NK-92 (cell line): ENCODE measurements around the gene TPD52L1.

Source experiments
- DNase-seq: peaks from one replicate; lab custom pipeline; 2025; ENCODE audit not compliant: unreplicated experiment; lab: John Stamatoyannopoulos, UW

TPD52L1 gene

DNA sequence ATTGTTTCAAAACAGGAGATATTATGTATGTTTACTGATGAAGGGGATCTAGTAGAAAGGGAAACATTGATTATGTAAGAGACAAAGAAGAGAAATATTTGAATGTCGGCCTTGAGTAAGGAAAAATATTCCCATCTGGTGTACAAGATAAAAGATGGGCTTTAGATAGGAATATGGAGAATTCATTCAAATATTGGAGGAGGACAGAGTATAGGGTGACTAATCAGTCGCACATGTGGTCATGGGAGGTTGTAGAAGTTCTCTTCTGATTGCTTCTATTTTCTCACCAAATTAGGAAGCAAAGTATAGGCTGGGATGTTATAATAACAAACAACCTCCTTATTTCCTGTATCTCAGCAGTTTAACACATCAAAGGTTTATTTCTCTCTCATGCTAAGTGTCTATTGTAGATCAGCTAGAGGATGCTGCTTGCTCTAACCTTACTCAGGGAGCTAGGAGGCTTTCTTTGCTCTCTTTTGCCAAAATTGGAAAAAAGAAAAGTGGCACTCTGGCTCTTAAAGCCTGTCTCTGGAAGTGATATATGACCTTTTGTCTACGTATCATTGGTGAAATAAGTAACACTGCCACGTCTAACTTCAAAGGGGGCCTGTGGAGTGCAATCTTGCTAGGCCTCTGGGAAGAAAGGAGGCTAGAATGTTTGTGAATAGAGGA, 149.4 kb downstream of the TPD52L1 start:
- no peak for DNase-seq

DNA sequence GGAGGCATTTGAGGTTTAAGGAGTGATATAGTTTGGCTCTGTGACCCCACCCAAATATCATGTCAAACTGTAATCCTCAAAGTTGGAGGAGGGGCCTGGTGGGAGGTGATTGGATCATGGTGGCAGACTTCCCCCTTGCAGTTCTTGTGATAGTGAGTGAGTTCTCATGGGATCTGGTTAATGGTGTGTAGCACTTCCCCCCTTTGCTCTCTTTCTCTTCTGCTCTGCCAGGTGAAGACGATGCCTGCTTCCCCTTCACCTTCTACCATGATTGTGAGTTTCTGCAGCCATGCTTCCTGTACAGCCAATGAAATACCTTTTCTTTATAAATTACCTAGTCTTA, 149.9 kb downstream of the TPD52L1 start:
- no peak for DNase-seq

DNA sequence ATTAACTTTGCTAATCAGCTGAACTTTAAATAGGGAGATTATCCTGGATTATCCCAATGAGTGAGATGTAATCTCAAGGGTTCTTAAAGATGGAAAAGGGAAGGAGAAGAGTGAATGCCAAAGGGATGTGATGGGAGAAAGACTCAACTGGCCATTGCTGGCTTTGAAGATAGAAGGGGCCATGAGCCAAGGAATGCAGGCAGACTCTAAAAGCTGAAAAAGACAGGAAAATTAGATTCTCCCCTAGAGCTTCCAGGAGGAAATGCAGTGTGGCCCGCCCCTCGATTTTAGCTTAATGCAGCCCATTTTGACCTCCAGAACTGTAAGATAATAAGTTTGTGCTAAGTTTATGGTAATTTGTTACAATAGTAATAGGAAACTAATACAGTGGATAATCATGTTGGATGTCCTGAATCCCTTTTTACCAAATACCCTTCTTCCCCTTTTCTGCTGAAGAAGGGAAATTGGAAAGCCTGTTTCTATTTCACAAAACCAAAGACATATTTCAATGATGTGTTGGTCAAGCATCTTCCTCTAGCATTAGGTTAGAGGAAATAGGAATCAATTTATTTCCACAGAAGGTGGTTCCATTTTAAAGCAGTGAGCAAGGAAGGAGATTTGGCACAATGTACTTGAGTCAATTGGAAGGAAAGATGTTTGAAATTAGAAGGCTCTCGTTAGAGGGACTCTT, 151.5 kb downstream of the TPD52L1 start:
- no peak for DNase-seq

DNA sequence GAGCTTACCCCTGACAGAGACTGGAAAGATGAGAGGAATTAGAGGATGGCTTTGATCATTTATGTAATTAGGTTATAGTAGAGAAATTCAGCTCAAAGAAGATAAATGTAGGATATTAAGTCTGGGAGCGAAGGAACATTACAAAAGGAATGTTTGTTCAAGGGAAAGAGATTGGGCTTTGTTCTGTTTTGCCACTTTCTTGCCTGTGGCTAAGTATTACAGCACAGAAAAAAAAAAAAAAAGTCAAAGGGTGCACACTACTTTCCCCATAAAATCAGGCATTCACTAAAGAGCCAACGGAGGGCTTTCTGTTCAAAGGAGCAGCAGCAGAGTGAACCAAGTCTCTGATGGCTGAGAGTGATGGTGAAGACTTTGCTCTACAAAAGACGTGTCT, 153.2 kb downstream of the TPD52L1 start:
- no peak for DNase-seq

DNA sequence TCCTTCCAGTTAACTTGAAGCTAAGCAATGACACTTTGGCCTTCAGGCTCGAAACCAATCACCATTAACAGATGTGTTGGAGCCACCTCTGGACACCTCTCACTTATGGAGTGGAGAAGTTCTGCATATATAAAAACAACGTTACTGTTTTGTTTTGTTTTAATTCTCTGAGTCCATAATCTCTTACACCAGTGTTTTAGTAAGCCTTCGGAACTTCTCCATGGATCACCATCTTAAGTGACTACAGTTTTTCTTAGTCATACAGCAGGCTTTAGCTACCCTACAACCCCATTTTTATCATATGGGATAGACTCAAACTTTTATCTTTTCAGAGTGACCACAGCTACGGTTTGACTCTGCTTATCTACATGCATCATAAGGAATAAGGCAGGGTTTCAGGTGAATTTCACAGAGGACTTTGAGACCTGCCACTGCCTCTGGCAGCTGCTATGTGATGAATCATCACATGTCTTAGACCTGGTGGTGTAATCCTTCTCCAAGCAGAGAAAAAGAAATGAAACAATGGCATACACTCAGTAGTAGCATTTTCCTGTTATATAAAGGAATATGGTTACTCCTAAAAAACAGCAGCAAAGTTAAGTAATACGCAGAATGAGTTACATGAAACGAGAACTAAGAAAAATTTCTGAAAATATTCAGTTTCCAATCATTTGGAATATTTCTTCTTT, 153.7 kb downstream of the TPD52L1 start:
- DNase-seq: no peak

DNA sequence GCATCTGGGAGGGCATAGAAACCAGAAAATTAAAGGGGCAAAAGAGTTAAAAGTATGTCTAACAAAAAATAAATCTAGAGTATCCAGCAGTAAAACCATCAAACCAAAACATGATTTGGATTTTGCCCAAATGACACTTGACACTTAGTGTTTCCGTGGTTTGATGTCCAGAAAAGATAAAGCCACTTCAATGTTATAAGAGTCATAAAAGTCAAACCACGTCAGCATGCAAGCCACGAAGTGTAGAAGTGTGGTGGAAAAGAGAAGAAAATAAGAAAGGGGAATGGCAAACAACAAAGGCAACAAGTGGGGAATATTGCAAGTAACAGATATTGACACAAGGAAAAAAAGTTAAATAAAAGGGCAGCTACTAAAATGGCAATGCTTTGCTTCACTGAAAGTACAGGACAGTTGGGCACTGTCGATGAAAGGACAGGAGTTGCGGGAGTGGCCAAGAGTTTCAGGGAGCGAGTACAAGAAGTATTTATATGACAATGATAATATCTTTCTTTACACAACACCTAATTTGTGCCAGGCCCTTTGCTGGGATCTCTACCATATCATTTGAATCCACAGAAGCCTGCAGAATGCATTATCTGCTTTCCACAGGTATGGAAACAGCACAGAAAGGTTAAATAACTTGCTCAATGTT, 154.5 kb downstream of the TPD52L1 start:
- no peak for DNase-seq

DNA sequence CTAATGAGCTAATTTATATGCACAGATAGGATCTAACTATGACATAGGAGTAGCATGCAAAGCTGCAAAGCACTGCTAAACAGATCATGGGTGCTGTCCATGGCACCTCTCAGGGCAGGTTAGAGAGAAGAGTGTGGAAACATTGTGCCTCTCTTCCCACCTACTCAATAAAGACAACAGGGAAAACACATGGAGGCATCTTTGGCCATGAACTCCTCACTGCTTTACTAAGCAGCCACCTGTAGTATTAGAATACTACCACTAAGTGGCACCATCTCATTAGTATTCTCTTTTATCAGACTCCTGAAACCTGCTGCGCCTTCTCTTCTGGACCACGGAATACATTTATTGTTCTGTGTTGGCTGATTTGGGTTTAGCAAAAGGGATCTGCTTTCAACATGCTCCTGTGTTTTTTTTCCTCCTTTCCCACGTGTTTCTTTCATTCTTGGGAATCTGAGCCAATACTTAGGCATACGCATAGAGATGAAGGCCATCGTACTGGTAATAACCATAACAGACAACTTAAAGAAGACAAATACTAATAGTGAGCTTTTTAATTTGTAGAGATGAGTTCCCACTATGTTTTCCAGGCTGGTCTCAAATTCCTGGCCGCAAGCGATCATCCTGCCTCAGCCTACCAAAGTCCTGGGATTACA, 157.5 kb downstream of the TPD52L1 start:
- DNase-seq: no peak

DNA sequence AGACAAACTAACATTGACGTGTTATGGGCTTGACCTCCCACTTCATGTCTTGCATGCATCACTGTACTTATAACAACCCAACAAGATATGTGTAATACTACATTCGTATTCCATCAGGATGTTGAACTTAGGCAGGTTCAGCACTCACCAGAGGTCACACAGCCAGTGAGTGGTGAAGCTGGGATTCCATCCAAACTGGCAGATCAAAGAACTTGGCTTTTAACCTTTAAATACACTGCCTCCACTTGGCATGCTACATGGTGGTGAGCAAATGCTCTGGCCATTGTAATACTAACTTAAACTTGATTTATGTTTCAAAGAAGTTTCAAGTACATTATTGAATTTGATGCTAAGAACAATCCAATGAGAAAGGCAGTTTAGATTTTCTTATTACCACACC, 158.9 kb downstream of the TPD52L1 start:
- no peak for DNase-seq

DNA sequence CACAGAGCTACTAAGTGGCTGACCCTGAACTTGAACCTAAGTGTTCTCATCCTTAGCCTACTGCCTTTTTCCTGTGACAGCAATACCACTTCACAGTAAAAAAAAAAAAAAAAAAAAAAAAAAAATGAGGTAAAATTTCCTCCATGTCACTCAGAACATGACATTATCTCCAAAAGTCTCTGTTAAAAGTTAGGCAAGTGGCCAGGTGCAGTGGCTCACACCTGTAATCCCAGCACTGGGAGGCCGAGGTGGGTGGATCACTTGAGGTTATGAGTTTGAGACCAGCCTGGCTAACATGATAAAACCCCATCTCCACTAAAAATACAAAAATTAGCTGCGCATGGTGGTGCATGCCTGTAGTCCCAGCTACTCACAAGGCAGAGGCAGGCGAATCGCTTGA, 159.4 kb downstream of the TPD52L1 start:
- no peak for DNase-seq
